ENCODE measurements around the gene SFT2D2.

SFT2D2 gene

GRCh38 chr1:168301664-168302320, 76.0 kb downstream of the SFT2D2 start:
- Histone ChIP-seq H3K9ac (no peak overlapping the region), H3K27ac (no peak overlapping the region), H2AFZ (no peak overlapping the region), H3K36me3 (ENCODE audit: control insufficient read depth, insufficient read depth, low read length) (no peaks in the 10 kb centered on the region), H3K4me1 (no peaks in the 10 kb centered on the region), H3K79me2 (no peaks in the 10 kb centered on the region), H3K27me3 (ENCODE audit: control insufficient read depth, insufficient read depth, low read length) (no peaks in the 10 kb centered on the region), H3K9me3 (ENCODE audit: control insufficient read depth, low read length) (no peaks in the 10 kb centered on the region), H3K4me2 (ENCODE audit: low read length) (no peak overlapping the region), H3K4me3 (ENCODE audit: low read depth, low read length) (no peak overlapping the region)
- no peak for TF ChIP-seq CTCF (IDR thresholded peaks at IDR 0.05)

All from parathyroid adenoma (tissue), 2 donors.